Activated gamma-delta T cell (primary cell): ENCODE data around the gene SLC39A11.
"Not testable (repeated sequence)": the region's sequence is repeated elsewhere in the genome, so short reads cannot be mapped to it uniquely, and the experiment has no call there.

Experiments
- DNase-seq: peaks from one replicate; lab custom pipeline; 2025; lab: John Stamatoyannopoulos, UW

SLC39A11 gene

GRCh38 chr17:72916991-72917390 is 175.5 kb downstream of the SLC39A11 start:
- no peak for DNase-seq

DNA sequence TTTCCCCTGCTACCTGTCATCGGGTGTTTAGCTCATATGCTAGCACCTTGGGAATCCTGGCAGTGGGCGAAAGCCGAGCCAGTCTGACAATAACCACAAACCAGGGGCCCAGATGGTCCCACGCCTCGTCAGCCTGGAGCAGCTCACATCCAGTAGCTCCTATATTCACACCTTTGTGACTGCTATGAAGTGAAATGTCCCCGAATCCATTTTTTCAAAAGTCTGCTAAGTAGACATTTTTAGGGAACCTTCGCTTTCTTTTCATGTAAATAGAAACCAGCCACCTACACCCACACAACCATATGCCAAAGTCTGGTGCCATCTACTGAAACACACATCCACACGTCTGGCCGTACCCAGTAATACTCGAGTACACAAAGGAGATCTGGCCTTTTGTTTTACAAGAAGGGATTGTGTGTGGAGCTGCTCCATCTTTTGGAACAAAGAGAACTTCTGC is 176.8 kb downstream of the SLC39A11 start:
- DNase-seq, result no peak

GRCh38 chr17:72913142-72913682 is 179.3 kb downstream of the SLC39A11 start:
- no peak for DNase-seq

DNA sequence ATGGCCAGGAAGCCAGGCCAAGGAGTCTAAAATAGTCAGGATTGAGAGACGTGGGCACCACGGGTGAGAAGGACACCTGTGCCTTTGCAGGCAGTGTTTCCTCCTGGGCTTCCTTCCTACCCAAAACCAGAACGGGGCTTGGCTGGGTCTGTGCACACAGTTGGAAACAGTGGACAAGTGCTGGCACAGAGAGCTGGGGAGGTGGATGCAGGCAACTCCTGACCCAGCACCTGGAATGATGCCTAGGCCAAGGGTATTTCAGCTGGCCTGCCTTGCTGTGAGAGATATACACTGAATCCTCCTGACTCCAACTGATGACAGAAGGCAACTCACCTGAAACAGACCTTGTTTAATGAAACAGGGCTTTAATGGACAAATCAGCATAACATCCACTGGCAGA is 186.2 kb downstream of the SLC39A11 start:
- no peak for DNase-seq

- no peak for DNase-seq
Observed at GRCh38 chr17:72903522-72903921, 189.0 kb downstream of the SLC39A11 start.

- DNase-seq, result no peak
Observed at GRCh38 chr17:72901657-72902056, 190.8 kb downstream of the SLC39A11 start.

GRCh38 chr17:72901083-72901482 is 191.4 kb downstream of the SLC39A11 start:
- DNase-seq, result no peak

DNA sequence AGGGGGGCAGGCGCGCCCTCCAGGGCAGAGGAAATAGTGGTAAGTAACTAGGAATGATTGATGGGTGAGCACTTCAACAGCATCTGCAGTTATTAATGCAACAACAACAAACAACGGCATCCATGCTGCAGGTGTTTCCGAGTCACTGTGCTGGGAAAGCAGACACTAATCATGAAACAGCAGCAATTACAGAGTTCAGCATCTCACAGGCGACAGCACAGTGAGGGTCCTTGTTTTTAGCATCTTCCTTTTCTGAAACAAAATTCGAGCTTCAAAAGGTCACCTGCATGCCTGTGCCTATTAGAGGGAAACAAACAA is 191.9 kb downstream of the SLC39A11 start:
- DNase-seq, result no peak

GRCh38 chr17:72898725-72899124 is 193.8 kb downstream of the SLC39A11 start:
- DNase-seq, result no peak

GRCh38 chr17:72896288-72896687 is 196.2 kb downstream of the SLC39A11 start:
- DNase-seq, result not testable (repeated sequence)

DNA sequence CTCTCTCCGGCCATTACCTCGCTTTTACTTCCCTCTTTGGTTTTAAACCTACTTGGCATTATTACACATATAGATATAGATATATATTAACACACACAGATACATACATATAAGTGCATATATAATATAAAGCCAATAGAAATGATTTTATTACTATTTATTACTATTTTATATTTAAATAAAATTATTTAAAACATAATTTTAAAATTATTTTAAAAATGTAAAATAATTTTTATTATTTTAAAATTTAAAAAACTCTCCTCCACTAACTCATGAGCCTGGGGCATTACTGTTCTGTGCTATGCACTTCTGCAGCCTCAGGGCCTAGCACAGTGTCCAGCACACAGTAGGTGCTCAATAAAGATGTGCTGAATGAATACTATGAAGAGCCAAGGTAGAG is 200.9 kb downstream of the SLC39A11 start:
- DNase-seq, result no peak

DNA sequence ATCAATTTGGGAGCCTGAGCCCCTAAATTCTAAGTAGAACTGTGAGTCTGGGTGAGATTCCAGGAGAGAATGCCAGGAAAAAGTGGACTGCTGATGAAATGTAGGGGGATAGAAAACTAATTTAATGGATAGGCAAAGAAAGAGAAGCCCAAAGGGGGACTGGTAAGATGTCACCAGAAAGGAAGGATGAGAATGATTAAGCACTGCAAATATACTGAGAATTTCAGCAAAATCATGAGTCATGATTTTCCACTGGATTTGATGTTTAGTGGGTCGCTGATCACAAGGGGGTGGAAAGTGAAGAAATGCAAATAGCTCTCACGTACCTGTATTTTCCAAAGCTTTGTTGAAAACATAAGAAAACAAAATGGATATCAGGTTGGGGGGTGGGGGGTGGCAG is 201.8 kb downstream of the SLC39A11 start:
- DNase-seq, result no peak

DNA sequence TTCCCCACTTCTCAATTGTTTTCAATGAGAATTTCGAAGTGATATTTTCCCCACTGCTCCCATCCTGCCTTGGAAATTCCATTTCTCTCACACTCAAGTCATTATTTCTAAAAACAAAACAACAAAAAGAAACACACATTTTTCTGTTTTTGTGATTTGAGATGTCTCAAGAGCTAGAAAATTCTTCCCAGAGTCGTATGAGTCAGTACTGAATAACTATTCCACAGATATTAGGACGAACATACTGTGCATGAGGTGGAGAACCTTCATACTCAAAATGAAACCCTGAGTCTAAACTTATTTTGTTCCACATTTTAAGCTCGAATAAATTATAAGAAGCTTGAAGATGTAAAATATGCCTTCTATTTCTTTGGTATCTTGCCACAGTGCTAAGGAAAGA is 204.6 kb downstream of the SLC39A11 start:
- no peak for DNase-seq

GRCh38 chr17:72887322-72887721 is 205.2 kb downstream of the SLC39A11 start:
- DNase-seq, result no peak

- no peak for DNase-seq
Observed at GRCh38 chr17:72886622-72887021, 205.9 kb downstream of the SLC39A11 start.

GRCh38 chr17:72884066-72884465 is 208.4 kb downstream of the SLC39A11 start:
- no peak for DNase-seq

DNA sequence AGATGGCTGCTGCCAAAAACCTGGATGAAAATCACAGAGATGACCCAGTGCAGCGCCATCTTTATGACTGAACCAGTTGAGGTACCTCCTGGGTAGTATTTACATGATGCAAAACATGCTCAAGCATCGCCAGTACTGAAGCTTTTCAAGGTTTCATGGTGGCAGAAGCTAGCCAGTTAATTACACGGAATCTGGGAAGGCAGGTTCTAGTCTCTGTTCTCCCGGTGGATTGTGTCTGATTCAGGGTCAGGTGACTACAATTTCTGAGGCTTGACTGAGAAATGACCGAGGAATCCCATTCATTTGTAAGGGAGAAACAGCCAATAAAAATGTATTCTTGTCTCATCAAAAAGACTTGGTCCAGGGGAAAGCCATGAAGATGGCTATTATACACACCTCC is 209.1 kb downstream of the SLC39A11 start:
- DNase-seq, result no peak

DNA sequence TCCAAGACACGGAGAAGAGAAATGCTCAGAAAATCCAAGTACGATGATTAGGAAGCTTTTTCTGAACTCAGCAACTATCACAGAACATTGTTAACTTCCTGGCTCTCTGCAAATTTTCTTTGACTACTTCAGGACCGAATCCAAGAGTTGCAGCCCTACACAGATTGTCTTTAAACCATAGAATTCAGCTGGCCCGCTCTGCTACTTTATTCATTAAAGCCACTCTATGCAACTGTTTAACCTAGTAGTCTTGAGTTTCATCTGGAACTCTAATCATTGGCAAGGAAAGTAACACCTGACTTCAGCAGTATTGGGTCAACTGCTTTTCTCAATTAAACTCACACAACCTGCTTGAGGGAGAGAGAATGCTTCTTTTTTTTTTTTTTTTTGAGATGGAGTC is 210.1 kb downstream of the SLC39A11 start:
- DNase-seq, result no peak

DNA sequence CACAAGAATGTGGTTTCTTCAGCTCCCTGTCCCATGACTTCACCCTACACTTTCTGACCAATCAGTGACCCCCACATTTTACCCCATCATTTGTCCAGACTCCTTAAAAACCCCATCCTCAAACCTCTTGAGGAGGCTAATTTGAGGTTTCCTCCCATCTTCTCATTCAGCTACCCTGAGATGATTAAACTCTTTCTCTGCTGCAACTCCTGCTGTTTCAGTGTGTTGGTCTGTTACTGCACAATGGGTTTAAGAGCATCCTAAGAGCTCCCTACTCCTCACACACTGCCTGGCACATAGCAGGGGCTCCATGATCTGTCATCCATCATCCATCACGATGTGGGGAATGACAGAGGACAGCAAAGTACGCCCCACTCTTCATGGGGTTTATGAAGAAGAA is 212.6 kb downstream of the SLC39A11 start:
- DNase-seq, result no peak

GRCh38 chr17:72878975-72879660 is 213.4 kb downstream of the SLC39A11 start:
- no peak for DNase-seq

GRCh38 chr17:72877348-72877747 is 215.1 kb downstream of the SLC39A11 start:
- no peak for DNase-seq

DNA sequence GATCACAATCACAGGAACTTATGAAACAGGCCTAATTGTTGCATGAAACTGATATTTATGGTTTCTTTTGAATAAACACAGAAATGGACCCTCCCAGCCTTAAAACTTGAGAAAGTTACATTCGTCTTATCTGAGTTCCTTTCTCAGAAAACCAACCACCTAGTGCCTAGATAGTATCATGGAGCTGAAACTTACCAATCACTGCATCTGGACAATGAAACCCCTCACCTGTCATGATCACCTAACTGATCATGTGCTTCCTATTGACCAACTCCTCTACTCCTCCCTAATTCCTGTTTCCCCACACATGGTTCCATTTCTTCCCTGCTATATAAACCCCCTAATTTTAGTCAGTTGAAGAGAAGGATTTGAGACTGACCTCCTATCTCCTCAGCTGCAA is 216.1 kb downstream of the SLC39A11 start:
- DNase-seq, result no peak

DNA sequence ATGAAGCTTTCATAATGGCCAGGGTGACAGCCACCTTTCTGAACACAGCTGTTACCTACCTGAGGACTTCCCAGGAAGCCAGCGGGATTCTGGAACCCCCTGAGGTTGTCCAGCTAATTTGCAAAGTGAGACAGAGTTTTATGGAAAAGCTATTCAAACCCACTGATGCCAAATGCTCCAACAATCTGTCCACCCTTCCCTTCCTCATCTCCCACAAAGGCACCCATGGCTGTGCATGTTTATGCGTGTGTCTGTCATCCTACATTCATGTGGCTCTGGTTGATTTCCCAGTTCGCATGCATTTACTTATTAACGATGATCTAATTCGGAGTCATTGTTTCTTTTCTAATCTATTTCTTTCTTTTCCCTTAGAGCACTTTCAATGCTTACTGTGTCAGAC is 217.1 kb downstream of the SLC39A11 start:
- DNase-seq, result no peak

- DNase-seq, result no peak
Observed at GRCh38 chr17:72872396-72872795, 220.1 kb downstream of the SLC39A11 start.
